Nephron (organoid): ENCODE data around the gene POLL.
"Not testable (repeated sequence)": the region's sequence is repeated elsewhere in the genome, so short reads cannot be mapped to it uniquely, and the experiment has no call there.

Experiments
- H3K27ac Mint-ChIP-seq, 3 experiments: 2 replicates each; pipeline ENCODE4 v1.8.0; 2020; ENCODE audit warnings: mixed read lengths in 3 of 3, mild to moderate bottlenecking in 2 of 3, moderate library complexity in 1 of 3
- H3K27me3 Mint-ChIP-seq: 2 replicates; pipeline ENCODE4 v1.8.0; 2021; ENCODE audit warnings: low read depth, mild to moderate bottlenecking, moderate library complexity, mixed read lengths
- H3K36me3 Mint-ChIP-seq: 2 replicates; pipeline ENCODE4 v1.8.0; 2020; ENCODE audit warnings: low read depth, mixed read lengths
- H3K4me1 Mint-ChIP-seq: 2 replicates; pipeline ENCODE4 v1.8.0; 2020; ENCODE audit warnings: mixed read lengths
- H3K4me3 Mint-ChIP-seq, 3 experiments: 2 replicates each; pipeline ENCODE4 v1.8.0; 2020; ENCODE audit warnings: mild to moderate bottlenecking in 3 of 3, mixed read lengths in 3 of 3, moderate library complexity in 2 of 3
- H3K9me3 Mint-ChIP-seq: 2 replicates; pipeline ENCODE4 v1.8.0; 2020; ENCODE audit warnings: mixed read lengths
- CTCF ChIP-seq, 3 experiments: fragments of 200-600 bp; sonication (generic); IDR thresholded peaks; one replicate each; pipeline ENCODE4 v1.5.0; 2021; ENCODE audit warnings: antibody characterized with exemption in 3 of 3; ENCODE audit not compliant: unreplicated experiment in 3 of 3

Gene POLL

GRCh38 chr10:101587725-101588653, at the start of gene POLL, which contains the start of gene DPCD:
TSS of gene POLL (minus strand) at chr10:101588257. CDS start at chr10:101587360, 897 bp downstream.
TSS of gene DPCD (plus strand) at chr10:101588321. CDS start at chr10:101588337, 16 bp downstream.
- no peaks in the 10 kb centered on the region for H3K9me3 Mint-ChIP-seq
- peaks cover 15% of the 10 kb centered on the region for H3K36me3 Mint-ChIP-seq
- H3K27ac Mint-ChIP-seq = peak within 1 kb of the TSS; percentile 23 to 91 (median 67)
- H3K4me3 Mint-ChIP-seq = peak within 1 kb of the TSS; percentile 95 to 96 (median 96)
- TF ChIP-seq CTCF (IDR thresholded peaks at IDR 0.05; ENCODE audit: unreplicated experiment in 3 of 3) = no peak
- no peaks in the 10 kb centered on the region for H3K27me3 Mint-ChIP-seq
- peaks cover 28% of the 10 kb centered on the region for H3K4me1 Mint-ChIP-seq

- peaks cover 55% of the 10 kb centered on the region for H3K36me3 Mint-ChIP-seq
- not testable (repeated sequence) for H3K4me1 Mint-ChIP-seq, H3K4me3 Mint-ChIP-seq, H3K9me3 Mint-ChIP-seq, H3K27ac Mint-ChIP-seq, H3K27me3 Mint-ChIP-seq
Observed at GRCh38 chr10:101633510-101633909, 45.5 kb upstream of the POLL start.

DNA sequence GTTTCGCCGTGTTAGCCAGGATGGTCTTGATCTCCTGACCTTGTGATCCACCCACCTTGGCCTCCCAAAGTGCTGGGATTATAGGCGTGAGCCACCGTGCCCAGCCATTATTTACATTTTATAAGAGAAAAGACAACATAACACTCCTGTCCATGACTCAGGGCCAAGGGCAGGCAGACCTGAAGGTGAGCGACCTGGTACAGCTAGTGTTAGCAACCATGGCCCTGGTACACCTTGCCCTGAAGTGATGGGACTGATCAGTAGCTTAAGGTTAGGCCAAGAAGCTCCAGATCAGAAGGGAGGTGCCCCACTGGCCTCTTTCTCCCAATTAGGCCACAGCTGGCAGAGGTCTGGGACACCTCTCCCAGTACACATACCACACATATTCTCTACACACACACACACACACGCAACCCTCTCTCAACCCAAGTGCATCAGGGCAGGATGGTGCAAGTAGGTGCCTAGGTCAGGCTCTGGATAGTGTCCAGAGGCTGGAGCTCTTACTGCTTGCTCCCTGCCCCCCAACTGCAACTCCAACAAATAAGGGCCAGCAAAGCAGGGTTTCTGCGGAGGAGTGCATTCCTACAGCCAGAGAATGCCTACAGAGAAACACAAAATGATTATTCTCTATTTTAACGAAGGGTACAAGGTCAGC, 43.9 kb upstream of the POLL start:
- no peaks in the 10 kb centered on the region for H3K9me3 Mint-ChIP-seq
- no peak for TF ChIP-seq CTCF (IDR thresholded peaks at IDR 0.05; ENCODE audit: unreplicated experiment in 3 of 3)
- H3K4me3 Mint-ChIP-seq = no peak overlapping the region

GRCh38 chr10:101630633-101630920, 42.5 kb upstream of the POLL start:
- Mint-ChIP-seq H3K27me3 (no peaks in the 10 kb centered on the region), H3K4me1 (peaks cover 2% of the 10 kb centered on the region), H3K27ac (no peak overlapping the region), H3K4me3 (no peak overlapping the region), H3K36me3 (peaks cover 33% of the 10 kb centered on the region), H3K9me3 (no peaks in the 10 kb centered on the region)
- TF ChIP-seq CTCF (IDR thresholded peaks at IDR 0.05; ENCODE audit: unreplicated experiment in 3 of 3) = no peak

More for the DNA sequence above, 43.9 kb upstream of the POLL start:
- Mint-ChIP-seq H3K4me1 (no peaks in the 10 kb centered on the region), H3K27me3 (no peaks in the 10 kb centered on the region), H3K36me3 (peaks cover 44% of the 10 kb centered on the region), H3K27ac (no peak overlapping the region)

- peaks cover 30% of the 10 kb centered on the region for H3K36me3 Mint-ChIP-seq
- no peaks in the 10 kb centered on the region for H3K27me3 Mint-ChIP-seq
- H3K27ac Mint-ChIP-seq = no peak overlapping the region
- no peaks in the 10 kb centered on the region for H3K9me3 Mint-ChIP-seq
- H3K4me3 Mint-ChIP-seq = no peak overlapping the region
- peaks cover 5% of the 10 kb centered on the region for H3K4me1 Mint-ChIP-seq
- TF ChIP-seq CTCF (IDR thresholded peaks at IDR 0.05; ENCODE audit: unreplicated experiment in 3 of 3) = no peak
Observed at GRCh38 chr10:101629837-101630632, 42.0 kb upstream of the POLL start.
